IMR-90 (cell line): Measurements from ENCODE around the gene GABRD. TPM values are rescaled to one million over a fixed set of nuclear protein-coding genes. Genes with fewer than 3 reads are reported as not detected.

Experiments
- ATAC-seq: fragments of 200-7000 bp; cut with Tn5 transposase; 2 replicates; pipeline ENCODE4 v1.9.1; 2020; ENCODE audit warnings: low read depth, mild to moderate bottlenecking, moderate library complexity
- BruUV-seq: library from RNA; stranded (reverse); fragments of 400-500 nt; replicated peaks from 2 replicates; lab custom pipeline; 2021; lab: Mats Ljungman, UMichigan
- CTCF ChIA-PET: fragments of 300-600 bp; formaldehyde crosslinking; extraction: SDS; loops from one replicate; lab custom pipeline; 2021; ENCODE audit warnings: antibody characterized with exemption; lab: Yijun Ruan, JAX
- POLR2A ChIA-PET: fragments of 300-600 bp; sonication (Branson Sonifier 250); formaldehyde crosslinking; loops from one replicate; lab custom pipeline; 2022; ENCODE audit warnings: antibody characterized with exemption; ENCODE audit not compliant: unreplicated experiment; lab: Charles Lee
- DNase-seq: peaks from one replicate; pipeline ENCODE4 v3.0.0; 2013
- H2AFZ ChIP-seq: replicated peaks from 2 replicates; pipeline ENCODE3; 2013; ENCODE audit warnings: low read length, mild to moderate bottlenecking; ENCODE audit not compliant: poor library complexity
- H2AK5ac ChIP-seq: 2 replicates; pipeline ENCODE4 v1.6.1; 2013; ENCODE audit warnings: low read depth, low read length, inconsistent platforms
- H2AK9ac ChIP-seq: replicated peaks from 2 replicates; pipeline ENCODE3; 2013; ENCODE audit warnings: mild to moderate bottlenecking, low read depth, low read length, moderate library complexity; ENCODE audit not compliant: poor library complexity
- H2BK120ac ChIP-seq: 2 replicates; pipeline ENCODE4 v1.6.1; 2013; ENCODE audit warnings: low read depth, low read length, inconsistent platforms
- H2BK15ac ChIP-seq: 3 replicates; pipeline ENCODE4 v1.6.1; 2013; ENCODE audit warnings: low read depth, low read length, inconsistent platforms
- H2BK20ac ChIP-seq: 2 replicates; pipeline ENCODE4 v1.6.1; 2013; ENCODE audit warnings: low read depth, mild to moderate bottlenecking, inconsistent platforms, low read length, moderate library complexity
- H2BK5ac ChIP-seq: 2 replicates; pipeline ENCODE4 v1.6.1; 2013; ENCODE audit warnings: mild to moderate bottlenecking, low read depth, low read length, inconsistent platforms; ENCODE audit not compliant: poor library complexity, severe bottlenecking
- H3K14ac ChIP-seq: replicated peaks from 2 replicates; pipeline ENCODE4 v1.6.1; 2013; ENCODE audit warnings: low read depth, low read length, inconsistent platforms
- H3K18ac ChIP-seq: 2 replicates; pipeline ENCODE4 v1.6.1; 2013; ENCODE audit warnings: low read depth, low read length, control low read depth
- H3K23ac ChIP-seq: 2 replicates; pipeline ENCODE4 v1.6.1; 2013; ENCODE audit warnings: low read depth, low read length, inconsistent platforms
- H3K27ac ChIP-seq: 2 replicates; pipeline ENCODE4 v1.5.1; 2013; ENCODE audit warnings: mild to moderate bottlenecking, control low read depth, low read length; ENCODE audit not compliant: insufficient read depth
- H3K27me3 ChIP-seq: 2 replicates; pipeline ENCODE4 v1.6.1; 2013; ENCODE audit warnings: low read length; ENCODE audit not compliant: control insufficient read depth, insufficient read depth
- H3K36me3 ChIP-seq: 2 replicates; pipeline ENCODE4 v1.6.1; 2013; ENCODE audit warnings: low read length, mixed read lengths; ENCODE audit not compliant: control insufficient read depth, insufficient read depth
- H3K4ac ChIP-seq: 2 replicates; pipeline ENCODE4 v1.6.1; 2013; ENCODE audit warnings: low read depth, low read length, inconsistent platforms
- H3K4me1 ChIP-seq: 2 replicates; pipeline ENCODE4 v1.6.1; 2013; ENCODE audit warnings: low read length, mixed read lengths; ENCODE audit not compliant: control insufficient read depth, insufficient read depth
- H3K4me2 ChIP-seq: 2 replicates; pipeline ENCODE4 v1.6.1; 2013; ENCODE audit warnings: low read depth, mild to moderate bottlenecking, control low read depth, low read length, moderate library complexity
- H3K4me3 ChIP-seq: 2 replicates; pipeline ENCODE4 v1.5.1; 2013; ENCODE audit warnings: low read depth, mild to moderate bottlenecking, control low read depth, low read length, moderate library complexity; ENCODE audit not compliant: insufficient read depth
- H3K56ac ChIP-seq: 2 replicates; pipeline ENCODE4 v1.6.1; 2013; ENCODE audit warnings: low read length, inconsistent platforms; ENCODE audit not compliant: insufficient read depth; ENCODE audit errors: extremely low read depth
- H3K79me1 ChIP-seq, 2 experiments: 2 replicates each; pipeline ENCODE4 v1.6.1; 2013; ENCODE audit warnings: low read length in 2 of 2, inconsistent platforms in 1 of 2, low read depth in 1 of 2
- H3K9ac ChIP-seq: 2 replicates; pipeline ENCODE4 v1.6.1; 2013; ENCODE audit warnings: low read depth, low read length, control low read depth
- H3K9me1 ChIP-seq: 2 replicates; pipeline ENCODE4 v1.6.1; 2013; ENCODE audit warnings: low read length, inconsistent platforms; ENCODE audit not compliant: insufficient read depth
- H3K9me3 ChIP-seq: 2 replicates; pipeline ENCODE4 v1.6.1; 2013; ENCODE audit warnings: low read length; ENCODE audit not compliant: control insufficient read depth, insufficient read depth
- H4K20me1 ChIP-seq: 2 replicates; pipeline ENCODE4 v1.6.1; 2013; ENCODE audit warnings: low read length, inconsistent platforms; ENCODE audit not compliant: insufficient read depth
- H4K5ac ChIP-seq: 2 replicates; pipeline ENCODE4 v1.6.1; 2013; ENCODE audit warnings: mild to moderate bottlenecking, low read depth, low read length, control low read depth
- H4K8ac ChIP-seq, 2 experiments: 2 replicates each; pipeline ENCODE4 v1.6.1; 2013; ENCODE audit warnings: low read depth in 2 of 2, low read length in 2 of 2, control low read depth in 1 of 2, inconsistent platforms in 1 of 2
- H4K91ac ChIP-seq: 2 replicates; pipeline ENCODE4 v1.6.1; 2013; ENCODE audit warnings: low read depth, low read length, inconsistent platforms; ENCODE audit not compliant: insufficient read depth
- CEBPB ChIP-seq: IDR thresholded peaks from 2 replicates; pipeline ENCODE4 v1.6.1; 2012; ENCODE audit warnings: low read depth, low read length, improper control_type of control experiment
- CHD1 ChIP-seq: IDR thresholded peaks from 2 replicates; pipeline ENCODE4 v1.6.1; 2012; ENCODE audit warnings: low read depth, low read length, improper control_type of control experiment
- CTCF ChIP-seq: conservative IDR thresholded peaks from 2 replicates; pipeline ENCODE4 v1.5.1; 2012; ENCODE audit warnings: mild to moderate bottlenecking, low read depth, low read length, improper control_type of control experiment
- ELK1 ChIP-seq: fragments of 150-350 bp; IDR thresholded peaks from 2 replicates; pipeline ENCODE4 v1.6.1; 2016; ENCODE audit warnings: low read depth, mild to moderate bottlenecking, low read length, moderate library complexity, borderline replicate concordance
- FOS ChIP-seq: fragments of 150-350 bp; IDR thresholded peaks from 2 replicates; pipeline ENCODE4 v1.6.1; 2016; ENCODE audit warnings: low read depth, low read length
- MAZ ChIP-seq: IDR thresholded peaks from 2 replicates; pipeline ENCODE4 v1.6.1; 2012; ENCODE audit warnings: low read depth, mild to moderate bottlenecking, low read length, improper control_type of control experiment, moderate library complexity, borderline replicate concordance
- NFE2L2 ChIP-seq: fragments of 150-350 bp; IDR thresholded peaks from 2 replicates; pipeline ENCODE4 v1.6.1; 2016; ENCODE audit warnings: low read depth, mild to moderate bottlenecking, low read length
- POLR2A ChIP-seq: IDR thresholded peaks from 2 replicates; pipeline ENCODE4 v1.6.1; 2012; ENCODE audit warnings: mild to moderate bottlenecking, low read depth, low read length
- RAD21 ChIP-seq: IDR thresholded peaks from 2 replicates; pipeline ENCODE4 v1.6.1; 2012; ENCODE audit warnings: low read length, improper control_type of control experiment
- RFX5 ChIP-seq: IDR thresholded peaks from 2 replicates; pipeline ENCODE4 v1.8.0; 2012; ENCODE audit warnings: low read depth, mild to moderate bottlenecking, low read length, moderate library complexity
- SMC3 ChIP-seq: fragments of 150-350 bp; IDR thresholded peaks from 2 replicates; pipeline ENCODE4 v1.6.1; 2016; ENCODE audit warnings: low read depth, mild to moderate bottlenecking, antibody characterized with exemption, low read length, moderate library complexity
- WGBS, 2 experiments: methylation state at CpG; one replicate each; pipeline versions ENCODE4 v1.1.5 to v1.1.7; 2013; ENCODE audit warnings: missing lambda C conversion rate in 2 of 2; ENCODE audit not compliant: insufficient read length in 1 of 2; ENCODE audit errors: extremely low coverage in 2 of 2; 5-methylcytosine and 5-hydroxymethylcytosine counted together
- dilution Hi-C: fragments of 300-500 bp; cut with HindIII; formaldehyde crosslinking; loops from one replicate; pipeline ENCODE4 v1.14.3; 2018; ENCODE audit warnings: low sequenced_read_pairs; ENCODE audit not compliant: unreplicated experiment
- in situ Hi-C: fragments of 300-500 bp; cut with MboI; formaldehyde crosslinking; loops from 3 replicates; pipeline ENCODE4 v1.14.3; 2019; ENCODE audit warnings: low sequenced_read_pairs, inconsistent platforms, mixed read lengths
- intact Hi-C: fragments of 100-400 bp; cut with micrococcal nuclease; formaldehyde crosslinking; loops from 2 replicates; pipeline ENCODE4 v1.10.0; 2022
- polyA plus RNA-seq, 3 experiments: library from polyadenylated mRNA; depleted of rRNA; stranded (reverse); fragments of >200 nt; gene quantifications; 2 replicates each; pipeline ENCODE4 v1.2.3, GENCODE V29; 2012; ENCODE audit warnings: low replicate concordance in 1 of 3
- total RNA-seq: library from RNA; depleted of rRNA; stranded (reverse); fragments of >200 nt; gene quantifications from 2 replicates; pipeline ENCODE4 v1.2.3, GENCODE V29; 2012

Gene GABRD
- total and polyA plus RNA-seq, 2 of the 4 experiments (the other 2 are of a cell fraction), result not detected

GRCh38 chr1:2046953-2047748 lies 28.0 kb downstream of the GABRD start (continued):
- no peak for TF ChIP-seq RFX5

- no peak overlapping the region for H4K91ac ChIP-seq
- H2BK5ac ChIP-seq, result no peak overlapping the region
- no peak overlapping the region for H3K56ac ChIP-seq
- H3K9ac ChIP-seq, result no peak overlapping the region
- H3K9me3 ChIP-seq, result no peaks in the 10 kb centered on the region; the same call in 1 of the 2 replicates
- H3K4me1 ChIP-seq, result peaks cover 2% of the 10 kb centered on the region; the same call in 1 of the 2 replicates
- H2BK20ac ChIP-seq, result no peak overlapping the region
- H4K5ac ChIP-seq, result no peak overlapping the region
- H3K36me3 ChIP-seq, result no peaks in the 10 kb centered on the region
- no TSS peak for BruUV-seq
- ATAC-seq, result no peak
- DNase-seq, result no peak
- H4K20me1 ChIP-seq, result no peaks in the 10 kb centered on the region; the same call in 1 of the 2 replicates
- H2BK15ac ChIP-seq, result no peak overlapping the region
- no peak overlapping the region for H2BK120ac ChIP-seq
- peaks cover 63% of the 10 kb centered on the region for H3K27me3 ChIP-seq
- no peak overlapping the region for H3K4ac ChIP-seq
- ChIA-PET POLR2A (no interaction called here), CTCF (no interaction called here)
- dilution Hi-C loops, result no loop called here
- no peak overlapping the region for H3K18ac ChIP-seq
- 77% methylated on average over 7 of the region's 25 CpGs; no CpG with 5 or more reads in 1 of the 2 experiments for WGBS, 2 experiments
- H2AK5ac ChIP-seq, result no peak overlapping the region
- H4K8ac ChIP-seq, result no peak overlapping the region
- H3K4me2 ChIP-seq, result no peak overlapping the region
- H2AFZ ChIP-seq, result no peak overlapping the region
- no peaks in the 10 kb centered on the region for H3K9me1 ChIP-seq
- no peak overlapping the region for H2AK9ac ChIP-seq
- no peaks in the 10 kb centered on the region for H3K79me1 ChIP-seq
- in situ Hi-C loops, result loop anchor here (10.0 kb wide), 1 partner anchor 93 kb away; no protein-coding TSS in a partner anchor
- H3K27ac ChIP-seq, result no peak overlapping the region
- H3K4me3 ChIP-seq, result no peak overlapping the region
- H3K14ac ChIP-seq, result no peak overlapping the region
- intact Hi-C loops, result loop anchor here (5.0 kb wide), 1 partner anchor 86 kb away; no protein-coding TSS in a partner anchor
- no peak overlapping the region for H3K23ac ChIP-seq
- TF ChIP-seq SMC3, result no peak
- no peak for TF ChIP-seq CEBPB
- TF ChIP-seq RAD21, result no peak
- TF ChIP-seq POLR2A, result no peak
- TF ChIP-seq MAZ, result no peak
- TF ChIP-seq CHD1, result no peak
- TF ChIP-seq CTCF, result no peak
- no peak for TF ChIP-seq NFE2L2
- no peak for TF ChIP-seq FOS
- no peak for TF ChIP-seq ELK1
Observed at GRCh38 chr1:2047749-2048729, 28.9 kb downstream of the GABRD start.
